ENCODE measurements around the gene CACNA1H. TPM values are rescaled to one million over a fixed set of nuclear protein-coding genes. Genes with fewer than 3 reads are reported as not detected.

The CACNA1H gene
- total and polyA plus RNA-seq, 2 of the 8 experiments (the other 6 are each of a cell fraction or from before 2014, with no cell fraction given) = 14.0 to 28.7 TPM

DNA sequence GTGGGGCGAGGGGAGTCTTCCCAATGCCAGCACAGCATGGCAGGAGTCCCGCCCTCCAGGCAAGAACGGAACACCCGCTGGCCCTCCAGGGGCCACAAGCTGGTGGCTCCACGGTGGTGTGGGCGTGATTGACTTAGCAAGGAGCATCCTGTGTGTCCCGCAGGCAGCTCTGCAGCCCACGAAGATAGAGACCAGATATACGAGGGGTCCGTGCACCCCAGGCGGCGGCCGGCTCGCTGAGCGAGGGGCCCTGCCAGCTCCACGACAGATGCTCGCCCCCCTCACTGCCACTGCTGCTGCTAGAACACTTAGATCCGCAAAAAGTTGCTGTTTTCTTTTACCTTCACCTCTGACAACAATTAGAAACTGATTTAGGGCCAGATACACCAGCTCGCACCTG, 10.0 kb upstream of the CACNA1H start:
- peaks cover 0 to 5% (median under 1%) of the 10 kb centered on the region in 4 experiments; a peak in 2 of 7 replicates for H3K4me1 ChIP-seq (replicated peaks in 1 of 4; ENCODE audit: control insufficient read depth in 3 of 4, insufficient read depth in 4 of 4, low read length in 3 of 4)
- no peak overlapping the region for H4K91ac ChIP-seq (replicated peaks; ENCODE audit: insufficient read length, low read length)
- FAIRE-seq (no peak), DNase-seq (ENCODE audit: low read depth in 1 of 2, low spot score in 2 of 2) (no peak)
- no peak overlapping the region for H2BK120ac ChIP-seq (replicated peaks; ENCODE audit: low read depth, low read length)
- peak overlapping the region; percentile 68; the same call in 1 of the 2 replicates for H4K8ac ChIP-seq (ENCODE audit: extremely low read depth, insufficient read depth, low read length)
- H3K79me2 ChIP-seq (ENCODE audit: control insufficient read depth in 1 of 2, insufficient read depth in 2 of 2, low read length in 2 of 2) = no peaks in the 10 kb centered on the region
- H3K4ac ChIP-seq (replicated peaks; ENCODE audit: insufficient read length, low read depth, low read length) = no peak overlapping the region
- no peaks in the 10 kb centered on the region for H3K36me3 ChIP-seq (ENCODE audit: control insufficient read depth in 2 of 4, insufficient read depth in 4 of 4, low read length in 3 of 4)
- H2AFZ ChIP-seq (ENCODE audit: low read length) = no peak overlapping the region
- ChIA-PET CTCF (ENCODE audit: partially characterized antibody) (interaction anchor here (1.2 to 1.4 kb wide), 4 partner anchors 15 to 37 kb away, joined by 3 to 6 read pairs (median 4); no protein-coding TSS in a partner anchor), POLR2A (ENCODE audit: partially characterized antibody) (interaction anchor here (1.0 kb wide), 1 partner anchor 9 kb away, joined by 4 read pairs; no protein-coding TSS in a partner anchor)
- H4K20me1 ChIP-seq (replicated peaks in 1 of 2; ENCODE audit: control insufficient read depth in 1 of 2, insufficient read depth in 2 of 2, low read length in 2 of 2) = no peaks in the 10 kb centered on the region
- no peak overlapping the region for H3K18ac ChIP-seq (ENCODE audit: extremely low read depth, low read length)
- H2BK20ac ChIP-seq (ENCODE audit: low read length) = no peak overlapping the region
- H2BK5ac ChIP-seq (ENCODE audit: low read depth, low read length) = no peak overlapping the region
- no peaks in the 10 kb centered on the region for H3K23me2 ChIP-seq (ENCODE audit: low read depth, low read length)
- H3K23ac ChIP-seq (ENCODE audit: insufficient read length) = no peak overlapping the region
- H3K4me2 ChIP-seq (ENCODE audit: insufficient read depth in 1 of 2, low read depth in 2 of 2, low read length in 2 of 2) = no peak overlapping the region
- H3K14ac ChIP-seq (ENCODE audit: insufficient read length) = no peak overlapping the region
- no peak overlapping the region for H4K5ac ChIP-seq (ENCODE audit: insufficient read length, low read depth, low read length)
- H3K9me3 ChIP-seq (ENCODE audit: insufficient read depth in 2 of 2, low read depth in 1 of 2, low read length in 1 of 2) = peaks cover 0 to 3% of the 10 kb centered on the region in 2 experiments; a peak in 2 of 4 replicates
- H3K4me3 ChIP-seq (ENCODE audit: extremely low read depth in 1 of 4, insufficient read depth in 2 of 4, low read depth in 3 of 4, low read length in 4 of 4) = no peak overlapping the region
- no peak overlapping the region for H3K9ac ChIP-seq (replicated peaks in 1 of 4; ENCODE audit: extremely low read depth in 1 of 4, low read depth in 3 of 4, low read length in 3 of 4)
- no peak overlapping the region for H2AK5ac ChIP-seq (ENCODE audit: low read depth, low read length)
- no peak overlapping the region for H2BK15ac ChIP-seq (ENCODE audit: low read length)
- H2BK12ac ChIP-seq (ENCODE audit: low read depth, low read length) = no peak overlapping the region
- no peaks in the 10 kb centered on the region; a peak in 2 of 7 replicates for H3K27me3 ChIP-seq (replicated peaks in 1 of 4; ENCODE audit: control insufficient read depth in 3 of 4, extremely low read depth in 1 of 4, insufficient read depth in 3 of 4, low read length in 3 of 4)
- no peak overlapping the region for H3K27ac ChIP-seq (ENCODE audit: low read depth, low read length)
- H3K56ac ChIP-seq (replicated peaks; ENCODE audit: insufficient read length, low read depth, low read length) = no peak overlapping the region
- WGBS, 2 experiments (ENCODE audit: extremely low coverage in 1 of 2, insufficient coverage in 1 of 2, insufficient read length in 1 of 2, insufficient replicate concordance in 2 of 2, low coverage in 1 of 2, low lambda C conversion rate in 2 of 2, missing lambda C conversion rate in 1 of 2) = 90% methylated on average over 19 of the region's 19 CpGs; no CpG with 5 or more reads in 1 of the 2 experiments
- no peaks in the 10 kb centered on the region for H3K79me1 ChIP-seq (ENCODE audit: low read depth, low read length)
- TF ChIP-seq HDAC2 (IDR thresholded peaks at IDR 0.05; ENCODE audit: borderline replicate concordance in 1 of 2, low read depth in 2 of 2, low read length in 2 of 2) = no peak
- no peak for TF ChIP-seq CREB1 (IDR thresholded peaks at IDR 0.05)
- TF ChIP-seq RAD21 (IDR thresholded peaks at IDR 0.05 in 1 of 2, conservative IDR thresholded peaks at IDR 0.05 in 1 of 2; ENCODE audit: low read depth in 2 of 2, low read length in 2 of 2) = no peak
- TF ChIP-seq FOSL1 (IDR thresholded peaks at IDR 0.05; ENCODE audit: insufficient read depth, low read depth, low read length) = no peak
- TF ChIP-seq, protein P1, sequence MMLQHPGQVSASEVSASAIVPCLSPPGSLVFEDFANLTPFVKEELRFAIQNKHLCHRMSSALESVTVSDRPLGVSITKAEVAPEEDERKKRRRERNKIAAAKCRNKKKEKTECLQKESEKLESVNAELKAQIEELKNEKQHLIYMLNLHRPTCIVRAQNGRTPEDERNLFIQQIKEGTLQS (IDR thresholded peaks at IDR 0.05; ENCODE audit: insufficient read depth, low read depth, low read length) = no peak
- no peak for TF ChIP-seq CHD2 (IDR thresholded peaks at IDR 0.05; ENCODE audit: low read length)
- no peak for TF ChIP-seq EZH2 (IDR thresholded peaks at IDR 0.05; ENCODE audit: low read depth, low read length, severe bottlenecking)
- TF ChIP-seq CEBPB (IDR thresholded peaks at IDR 0.05; ENCODE audit: low read depth, low read length) = no peak
- TF ChIP-seq SP4 (IDR thresholded peaks at IDR 0.05; ENCODE audit: low read length) = no peak
- TF ChIP-seq, protein P2, sequence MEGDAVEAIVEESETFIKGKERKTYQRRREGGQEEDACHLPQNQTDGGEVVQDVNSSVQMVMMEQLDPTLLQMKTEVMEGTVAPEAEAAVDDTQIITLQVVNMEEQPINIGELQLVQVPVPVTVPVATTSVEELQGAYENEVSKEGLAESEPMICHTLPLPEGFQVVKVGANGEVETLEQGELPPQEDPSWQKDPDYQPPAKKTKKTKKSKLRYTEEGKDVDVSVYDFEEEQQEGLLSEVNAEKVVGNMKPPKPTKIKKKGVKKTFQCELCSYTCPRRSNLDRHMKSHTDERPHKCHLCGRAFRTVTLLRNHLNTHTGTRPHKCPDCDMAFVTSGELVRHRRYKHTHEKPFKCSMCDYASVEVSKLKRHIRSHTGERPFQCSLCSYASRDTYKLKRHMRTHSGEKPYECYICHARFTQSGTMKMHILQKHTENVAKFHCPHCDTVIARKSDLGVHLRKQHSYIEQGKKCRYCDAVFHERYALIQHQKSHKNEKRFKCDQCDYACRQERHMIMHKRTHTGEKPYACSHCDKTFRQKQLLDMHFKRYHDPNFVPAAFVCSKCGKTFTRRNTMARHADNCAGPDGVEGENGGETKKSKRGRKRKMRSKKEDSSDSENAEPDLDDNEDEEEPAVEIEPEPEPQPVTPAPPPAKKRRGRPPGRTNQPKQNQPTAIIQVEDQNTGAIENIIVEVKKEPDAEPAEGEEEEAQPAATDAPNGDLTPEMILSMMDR (IDR thresholded peaks at IDR 0.05; ENCODE audit: control extremely low read depth in 1 of 3, insufficient read depth in 1 of 3, low read depth in 1 of 3, low read length in 3 of 3) = no peak
